GM12865 (cell line): ENCODE data around the gene TM4SF18.
A peak's percentile ranks its signal among the peaks of the same experiment; 100 is the strongest.

ENCODE experiments used
- DNase-seq: peaks from one replicate; pipeline ENCODE4 v3.0.0; 2010; ENCODE audit warnings: low read depth
- H3K4me3 ChIP-seq: 2 replicates; pipeline ENCODE4 v1.5.1; 2011; ENCODE audit warnings: mild to moderate bottlenecking, low read depth, low read length, control low read depth
- TF ChIP-seq, protein P1 (sequence below): IDR thresholded peaks from 2 replicates; pipeline ENCODE4 v1.5.1; 2011; ENCODE audit warnings: low read length, control low read depth, low read depth, inconsistent platforms; ENCODE audit not compliant: insufficient read depth; ENCODE audit errors: missing control alignments

TM4SF18 gene

DNA sequence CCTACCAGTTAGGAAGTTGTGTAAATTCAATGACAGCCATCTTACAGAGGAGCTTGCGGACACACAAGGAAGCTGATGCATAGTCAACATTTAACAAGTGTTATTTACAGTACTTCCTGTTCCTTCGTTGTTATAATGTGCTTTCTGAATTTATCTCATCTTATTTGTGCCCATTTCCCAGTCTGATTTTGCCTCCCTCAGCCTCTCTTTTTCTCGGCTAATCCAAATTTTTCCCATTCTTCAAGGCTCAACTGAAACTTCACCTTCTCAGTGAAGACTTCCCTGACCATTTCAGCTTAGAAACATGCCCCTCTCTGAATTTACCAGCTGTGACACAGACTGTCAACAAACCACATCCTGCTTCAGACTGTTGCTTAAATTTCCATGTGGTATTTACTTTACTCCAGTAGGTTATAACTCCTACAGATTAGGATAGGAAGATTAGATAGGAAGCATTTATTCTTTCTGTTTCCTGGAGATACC lies 56.1 kb downstream of the TM4SF18 start:
- TF ChIP-seq, protein P1, sequence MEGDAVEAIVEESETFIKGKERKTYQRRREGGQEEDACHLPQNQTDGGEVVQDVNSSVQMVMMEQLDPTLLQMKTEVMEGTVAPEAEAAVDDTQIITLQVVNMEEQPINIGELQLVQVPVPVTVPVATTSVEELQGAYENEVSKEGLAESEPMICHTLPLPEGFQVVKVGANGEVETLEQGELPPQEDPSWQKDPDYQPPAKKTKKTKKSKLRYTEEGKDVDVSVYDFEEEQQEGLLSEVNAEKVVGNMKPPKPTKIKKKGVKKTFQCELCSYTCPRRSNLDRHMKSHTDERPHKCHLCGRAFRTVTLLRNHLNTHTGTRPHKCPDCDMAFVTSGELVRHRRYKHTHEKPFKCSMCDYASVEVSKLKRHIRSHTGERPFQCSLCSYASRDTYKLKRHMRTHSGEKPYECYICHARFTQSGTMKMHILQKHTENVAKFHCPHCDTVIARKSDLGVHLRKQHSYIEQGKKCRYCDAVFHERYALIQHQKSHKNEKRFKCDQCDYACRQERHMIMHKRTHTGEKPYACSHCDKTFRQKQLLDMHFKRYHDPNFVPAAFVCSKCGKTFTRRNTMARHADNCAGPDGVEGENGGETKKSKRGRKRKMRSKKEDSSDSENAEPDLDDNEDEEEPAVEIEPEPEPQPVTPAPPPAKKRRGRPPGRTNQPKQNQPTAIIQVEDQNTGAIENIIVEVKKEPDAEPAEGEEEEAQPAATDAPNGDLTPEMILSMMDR = no peak
- peak; percentile 37 for DNase-seq
- H3K4me3 ChIP-seq = no peak overlapping the region

DNA sequence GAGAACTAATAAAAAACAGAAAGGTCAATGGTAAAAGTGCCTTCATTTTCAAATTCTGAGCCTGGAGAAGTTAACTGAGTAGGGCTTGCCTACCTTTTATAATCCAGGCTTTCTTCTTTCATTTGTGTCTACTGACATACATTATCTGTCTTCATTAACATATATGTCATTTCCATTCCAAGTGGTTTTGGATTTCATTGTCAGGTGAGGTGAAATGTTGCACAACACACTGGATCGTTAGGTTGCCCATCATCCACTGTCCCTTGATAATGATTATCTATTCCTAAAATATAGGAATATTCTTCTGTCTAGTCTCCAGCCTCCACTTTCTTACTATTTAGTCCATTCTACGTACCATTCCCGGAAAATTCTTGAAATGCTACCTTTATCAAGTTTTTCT lies 56.8 kb downstream of the TM4SF18 start:
- TF ChIP-seq, protein P1 = no peak
- DNase-seq = no peak
- H3K4me3 ChIP-seq = no peak overlapping the region

DNA sequence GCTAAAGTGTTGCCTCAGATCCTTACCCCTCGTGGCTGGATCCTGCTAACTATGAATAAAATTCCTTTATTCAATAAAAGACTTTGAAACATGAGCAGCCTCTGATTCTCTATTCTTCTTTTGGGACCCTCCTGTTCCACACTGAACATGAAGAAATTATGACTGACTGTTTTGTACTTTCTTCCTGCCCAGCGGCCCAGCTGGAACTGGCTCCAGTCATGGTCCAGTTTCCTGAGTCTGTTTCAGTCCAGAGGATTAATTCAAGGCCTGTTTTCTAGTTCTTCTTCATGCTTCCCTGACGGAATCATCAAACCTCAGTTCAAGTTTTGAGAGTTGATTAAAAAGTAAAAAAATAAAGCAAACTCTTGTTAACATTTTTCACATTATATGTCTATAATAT lies 59.2 kb downstream of the TM4SF18 start:
- TF ChIP-seq, protein P1 = no peak
- no peak overlapping the region for H3K4me3 ChIP-seq
- DNase-seq = no peak

DNA sequence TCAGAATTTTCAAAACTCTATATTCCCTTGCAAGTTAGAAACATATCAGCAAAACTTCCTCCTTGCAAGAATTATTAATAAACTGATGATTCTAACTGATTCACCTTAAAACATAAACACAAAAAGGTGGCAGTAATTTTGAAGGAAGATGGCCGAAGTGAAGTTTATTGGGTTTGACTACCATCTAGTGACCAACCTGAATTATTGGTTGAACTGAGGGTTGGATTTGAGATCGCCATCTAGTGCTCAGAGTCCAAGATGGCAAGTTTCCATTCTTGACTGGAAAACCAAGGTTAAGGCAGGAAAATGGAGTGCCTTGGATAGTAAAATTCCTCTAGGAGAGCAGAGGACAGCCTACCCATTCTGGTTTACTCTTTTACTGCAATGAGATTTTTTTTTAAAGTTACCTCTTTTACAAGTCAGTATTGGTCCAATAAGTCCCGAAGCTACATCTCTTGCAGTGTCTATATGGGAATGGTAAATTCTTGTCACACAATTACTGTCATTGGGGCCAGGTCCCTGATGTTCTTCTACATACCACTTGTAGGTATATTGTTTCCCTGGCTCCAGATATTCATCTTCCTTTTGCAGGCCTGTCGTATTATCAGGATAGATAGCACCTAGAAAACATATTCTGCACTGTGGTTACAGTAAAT lies 60.2 kb downstream of the TM4SF18 start:
- peak; percentile 84 for DNase-seq
- H3K4me3 ChIP-seq = no peak overlapping the region
- TF ChIP-seq, protein P1 = peak; percentile 87

DNA sequence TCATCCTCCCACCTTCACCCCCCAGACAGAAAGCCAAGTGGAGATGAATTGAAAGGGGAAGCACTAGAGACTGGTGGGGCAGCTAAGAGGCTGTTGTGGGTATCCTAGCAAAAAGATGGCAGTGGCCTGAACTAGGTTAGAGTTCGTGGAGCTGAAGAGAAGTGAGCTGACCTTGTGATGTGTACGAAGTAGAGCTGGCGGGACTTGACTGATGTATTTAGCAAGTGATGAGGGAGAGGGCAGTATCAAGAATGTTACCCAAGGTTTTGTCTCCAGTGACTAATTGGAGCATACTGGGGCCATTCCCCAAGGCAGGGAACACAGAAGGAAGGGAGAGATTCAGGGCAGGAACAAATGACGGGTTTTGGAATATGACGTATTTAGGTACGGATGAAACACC lies 61.8 kb downstream of the TM4SF18 start:
- TF ChIP-seq, protein P1 = no peak
- H3K4me3 ChIP-seq = no peak overlapping the region
- DNase-seq = no peak

DNA sequence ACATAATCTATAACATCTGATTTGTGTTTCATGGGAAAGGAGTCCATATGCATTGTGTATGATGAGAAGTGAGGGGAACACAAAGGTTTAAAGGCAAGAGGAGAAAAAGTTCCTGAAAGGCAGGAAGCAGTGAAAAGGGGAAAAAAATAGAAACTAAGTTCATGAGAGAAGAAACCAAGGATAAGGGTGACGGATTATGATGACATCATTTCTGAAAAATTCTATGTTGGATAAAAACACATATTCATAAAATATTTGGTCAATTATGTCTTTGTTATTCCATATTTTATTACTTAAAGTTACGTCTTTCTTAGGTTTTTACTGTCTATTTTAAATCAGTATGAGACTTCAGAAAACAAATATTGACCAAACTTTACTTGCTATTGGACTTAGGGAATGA lies 63.3 kb downstream of the TM4SF18 start:
- TF ChIP-seq, protein P1 = no peak

DNA sequence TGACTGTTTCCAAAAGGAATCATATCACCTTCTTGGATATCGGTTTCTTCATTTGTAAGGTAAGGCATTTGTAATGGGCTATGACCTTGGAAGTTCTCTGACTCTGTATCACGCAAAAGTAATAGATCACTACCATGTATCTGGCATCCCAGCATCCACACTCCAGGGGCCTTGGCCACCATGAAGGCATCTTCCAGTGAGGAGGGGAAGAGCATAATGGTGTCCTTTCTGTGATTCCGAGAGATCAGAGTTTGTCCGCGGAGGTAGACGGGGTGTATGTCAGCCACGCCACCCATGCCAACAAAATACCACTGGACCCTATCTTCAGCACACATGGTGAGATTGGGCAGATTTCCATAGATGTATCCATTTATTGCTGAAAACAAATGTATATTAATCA lies 63.7 kb downstream of the TM4SF18 start:
- no peak overlapping the region for H3K4me3 ChIP-seq
- no peak for DNase-seq
- TF ChIP-seq, protein P1 = no peak

More for the DNA sequence above, 63.3 kb downstream of the TM4SF18 start:
- H3K4me3 ChIP-seq = no peak overlapping the region
- no peak for DNase-seq
